K562 (cell line): ENCODE measurements around the gene SLC2A13. TPM values are rescaled to one million over a fixed set of nuclear protein-coding genes. Genes with fewer than 3 reads are reported as not detected.

ENCODE experiments used
- FOXP1 ChIP-seq: sonication (generic); formaldehyde crosslinking; IDR thresholded peaks from 2 replicates; pipeline ENCODE4 v1.8.0; 2022; ENCODE audit warnings: mild to moderate bottlenecking, missing genetic modification reagents
- KLF1 ChIP-seq: fragments of 450-650 bp; IDR thresholded peaks from 2 replicates; pipeline ENCODE4 v1.6.1; 2016; ENCODE audit warnings: missing genetic modification characterization, missing compliant biosample characterization
- NFXL1 ChIP-seq: fragments of 450-650 bp; formaldehyde crosslinking; IDR thresholded peaks from 2 replicates; pipeline ENCODE4 v1.4.0; 2021; ENCODE audit warnings: mild to moderate bottlenecking
- PCBP2 ChIP-seq: fragments of 200-400 bp; formaldehyde crosslinking; IDR thresholded peaks from 2 replicates; pipeline ENCODE4 v1.6.1; 2018; ENCODE audit warnings: low read length, low read depth, mild to moderate bottlenecking, moderate library complexity; ENCODE audit not compliant: poor library complexity, severe bottlenecking
- PHF20 ChIP-seq: fragments of 450-650 bp; IDR thresholded peaks from 2 replicates; pipeline ENCODE4 v1.6.1; 2018; ENCODE audit not compliant: partially characterized antibody
- TCF7L2 ChIP-seq: fragments of 150-350 bp; IDR thresholded peaks from 2 replicates; pipeline ENCODE4 v1.6.1; 2016; ENCODE audit warnings: low read depth, mild to moderate bottlenecking, low read length, moderate library complexity
- XRCC5 ChIP-seq: fragments of 200-400 bp; formaldehyde crosslinking; IDR thresholded peaks from 2 replicates; pipeline ENCODE4 v1.6.1; 2017; ENCODE audit warnings: low read depth, mild to moderate bottlenecking, low read length
- polyA plus RNA-seq, 8 experiments: library from polyadenylated mRNA; depleted of rRNA in 4 of 8; stranded (reverse) in 5 of 8; unstranded in 3 of 8; fragments of >200 nt; fragmentation: Nextera tagmentation in 2 of 8; fragmentation: Illumina TruSeq in 1 of 8; extraction: Ambion mirVana in 2 of 8; extraction: Trizol in 1 of 8; gene quantifications; 2 replicates each; pipeline versions ENCODE4 v1.2.1 to v1.2.3, GENCODE V29; 2011 to 2014; ENCODE audit warnings: inconsistent platforms in 1 of 8, missing spikeins in 1 of 8
- total RNA-seq, 7 experiments: library from RNA; depleted of rRNA in 6 of 7; stranded (reverse); fragments of >200 nt in 6 of 7; fragmentation: Illumina TruSeq in 2 of 7; extraction: Trizol in 2 of 7; gene quantifications; 2 replicates each; pipeline versions ENCODE4 v1.2.1 to v1.2.3, GENCODE V29; 2011 to 2021; ENCODE audit warnings: low replicate concordance in 1 of 7
- TF ChIP-seq, protein P1 (sequence below): fragments of 450-650 bp; formaldehyde crosslinking; conservative IDR thresholded peaks from 2 replicates; pipeline ENCODE4 v1.4.0; 2022; ENCODE audit warnings: mild to moderate bottlenecking, missing genetic modification characterization
- TF ChIP-seq, protein P2 (sequence below): fragments of 450-650 bp; conservative IDR thresholded peaks from 2 replicates; pipeline ENCODE4 v1.6.1; 2016; ENCODE audit warnings: missing genetic modification characterization, low read depth, mild to moderate bottlenecking, control low read depth, missing compliant biosample characterization
- TF ChIP-seq, protein P3 (sequence below): IDR thresholded peaks from 2 replicates; pipeline ENCODE4 v1.6.1; 2014; ENCODE audit warnings: antibody characterized with exemption
- TF ChIP-seq, protein P4 (sequence below), 2 experiments: fragments of 150-350 bp in 1 of 2; IDR thresholded peaks; 2 replicates each; pipeline ENCODE4 v1.6.1; 2012 to 2016; ENCODE audit warnings: low read depth in 2 of 2, low read length in 2 of 2, mild to moderate bottlenecking in 1 of 2, moderate library complexity in 1 of 2

SLC2A13 gene
- total and polyA plus RNA-seq, 9 of the 15 experiments (the other 6 are each of a cell fraction or from before 2014, with no cell fraction given) = 1.7 to 12.4 (median 9.0) TPM

DNA sequence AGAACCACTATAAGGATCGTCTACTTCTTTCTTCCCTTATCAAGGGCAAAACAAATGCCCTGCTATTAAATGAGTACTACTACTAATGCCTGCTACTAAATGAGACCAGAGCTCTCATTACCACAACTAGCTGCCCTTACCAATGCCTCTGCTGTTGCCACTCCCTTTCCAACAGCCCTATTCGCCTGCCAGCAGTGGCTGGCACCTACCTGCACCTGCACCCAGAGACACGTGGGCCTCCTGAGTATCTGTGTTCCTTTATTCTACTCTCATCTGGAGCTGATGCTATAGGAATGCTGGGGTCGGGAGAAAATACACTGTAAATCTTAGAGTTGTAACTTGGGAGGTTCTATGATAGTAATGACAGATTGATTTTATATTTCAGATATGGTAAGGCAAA lies 174.7 kb downstream of the SLC2A13 start (continued):
- TF ChIP-seq, protein P1, sequence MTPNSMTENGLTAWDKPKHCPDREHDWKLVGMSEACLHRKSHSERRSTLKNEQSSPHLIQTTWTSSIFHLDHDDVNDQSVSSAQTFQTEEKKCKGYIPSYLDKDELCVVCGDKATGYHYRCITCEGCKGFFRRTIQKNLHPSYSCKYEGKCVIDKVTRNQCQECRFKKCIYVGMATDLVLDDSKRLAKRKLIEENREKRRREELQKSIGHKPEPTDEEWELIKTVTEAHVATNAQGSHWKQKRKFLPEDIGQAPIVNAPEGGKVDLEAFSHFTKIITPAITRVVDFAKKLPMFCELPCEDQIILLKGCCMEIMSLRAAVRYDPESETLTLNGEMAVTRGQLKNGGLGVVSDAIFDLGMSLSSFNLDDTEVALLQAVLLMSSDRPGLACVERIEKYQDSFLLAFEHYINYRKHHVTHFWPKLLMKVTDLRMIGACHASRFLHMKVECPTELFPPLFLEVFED (CRISPR knock-in tag) = no peak
- TF ChIP-seq XRCC5 (no peak), FOXP1 (CRISPR knock-in tag) (no peak), PCBP2 (no peak), KLF1 (no peak), NFXL1 (CRISPR knock-in tag) (no peak), PHF20 (no peak), TCF7L2 (no peak)
- TF ChIP-seq, protein P2, sequence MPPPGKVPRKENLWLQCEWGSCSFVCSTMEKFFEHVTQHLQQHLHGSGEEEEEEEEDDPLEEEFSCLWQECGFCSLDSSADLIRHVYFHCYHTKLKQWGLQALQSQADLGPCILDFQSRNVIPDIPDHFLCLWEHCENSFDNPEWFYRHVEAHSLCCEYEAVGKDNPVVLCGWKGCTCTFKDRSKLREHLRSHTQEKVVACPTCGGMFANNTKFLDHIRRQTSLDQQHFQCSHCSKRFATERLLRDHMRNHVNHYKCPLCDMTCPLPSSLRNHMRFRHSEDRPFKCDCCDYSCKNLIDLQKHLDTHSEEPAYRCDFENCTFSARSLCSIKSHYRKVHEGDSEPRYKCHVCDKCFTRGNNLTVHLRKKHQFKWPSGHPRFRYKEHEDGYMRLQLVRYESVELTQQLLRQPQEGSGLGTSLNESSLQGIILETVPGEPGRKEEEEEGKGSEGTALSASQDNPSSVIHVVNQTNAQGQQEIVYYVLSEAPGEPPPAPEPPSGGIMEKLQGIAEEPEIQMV (tag) = no peak
- TF ChIP-seq, protein P3, sequence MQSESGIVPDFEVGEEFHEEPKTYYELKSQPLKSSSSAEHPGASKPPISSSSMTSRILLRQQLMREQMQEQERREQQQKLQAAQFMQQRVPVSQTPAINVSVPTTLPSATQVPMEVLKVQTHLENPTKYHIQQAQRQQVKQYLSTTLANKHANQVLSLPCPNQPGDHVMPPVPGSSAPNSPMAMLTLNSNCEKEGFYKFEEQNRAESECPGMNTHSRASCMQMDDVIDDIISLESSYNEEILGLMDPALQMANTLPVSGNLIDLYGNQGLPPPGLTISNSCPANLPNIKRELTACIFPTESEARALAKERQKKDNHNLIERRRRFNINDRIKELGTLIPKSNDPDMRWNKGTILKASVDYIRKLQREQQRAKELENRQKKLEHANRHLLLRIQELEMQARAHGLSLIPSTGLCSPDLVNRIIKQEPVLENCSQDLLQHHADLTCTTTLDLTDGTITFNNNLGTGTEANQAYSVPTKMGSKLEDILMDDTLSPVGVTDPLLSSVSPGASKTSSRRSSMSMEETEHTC = no peak
- TF ChIP-seq, protein P4, sequence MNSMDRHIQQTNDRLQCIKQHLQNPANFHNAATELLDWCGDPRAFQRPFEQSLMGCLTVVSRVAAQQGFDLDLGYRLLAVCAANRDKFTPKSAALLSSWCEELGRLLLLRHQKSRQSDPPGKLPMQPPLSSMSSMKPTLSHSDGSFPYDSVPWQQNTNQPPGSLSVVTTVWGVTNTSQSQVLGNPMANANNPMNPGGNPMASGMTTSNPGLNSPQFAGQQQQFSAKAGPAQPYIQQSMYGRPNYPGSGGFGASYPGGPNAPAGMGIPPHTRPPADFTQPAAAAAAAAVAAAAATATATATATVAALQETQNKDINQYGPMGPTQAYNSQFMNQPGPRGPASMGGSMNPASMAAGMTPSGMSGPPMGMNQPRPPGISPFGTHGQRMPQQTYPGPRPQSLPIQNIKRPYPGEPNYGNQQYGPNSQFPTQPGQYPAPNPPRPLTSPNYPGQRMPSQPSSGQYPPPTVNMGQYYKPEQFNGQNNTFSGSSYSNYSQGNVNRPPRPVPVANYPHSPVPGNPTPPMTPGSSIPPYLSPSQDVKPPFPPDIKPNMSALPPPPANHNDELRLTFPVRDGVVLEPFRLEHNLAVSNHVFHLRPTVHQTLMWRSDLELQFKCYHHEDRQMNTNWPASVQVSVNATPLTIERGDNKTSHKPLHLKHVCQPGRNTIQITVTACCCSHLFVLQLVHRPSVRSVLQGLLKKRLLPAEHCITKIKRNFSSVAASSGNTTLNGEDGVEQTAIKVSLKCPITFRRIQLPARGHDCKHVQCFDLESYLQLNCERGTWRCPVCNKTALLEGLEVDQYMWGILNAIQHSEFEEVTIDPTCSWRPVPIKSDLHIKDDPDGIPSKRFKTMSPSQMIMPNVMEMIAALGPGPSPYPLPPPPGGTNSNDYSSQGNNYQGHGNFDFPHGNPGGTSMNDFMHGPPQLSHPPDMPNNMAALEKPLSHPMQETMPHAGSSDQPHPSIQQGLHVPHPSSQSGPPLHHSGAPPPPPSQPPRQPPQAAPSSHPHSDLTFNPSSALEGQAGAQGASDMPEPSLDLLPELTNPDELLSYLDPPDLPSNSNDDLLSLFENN (IDR thresholded peaks at IDR 0.05; ENCODE audit: low read depth in 2 of 2, low read length in 2 of 2) = no peak
